Globus pallidus (tissue), 1 donor: Measurements from ENCODE around the gene ITSN1.
"Not testable (repeated sequence)": the region's sequence is repeated elsewhere in the genome, so short reads cannot be mapped to it uniquely, and the experiment has no call there.

Experiments used
- DNase-seq: peaks from one replicate; pipeline ENCODE4 v3.0.0-alpha.2; 2015; ENCODE audit warnings: low spot score

Gene ITSN1

GRCh38 chr21:33642027-33642895, at the start of gene ITSN1:
TSS of gene ITSN1 (plus strand) at chr21:33642501. CDS start at chr21:33718829, 76,328 bp downstream.
- peak; percentile 100 for DNase-seq

- DNase-seq: no peak
These were observed 44.2 kb upstream of the ITSN1 start for GRCh38 chr21:33598051-33598450.

GRCh38 chr21:33608559-33608958, 33.7 kb upstream of the ITSN1 start:
- peak; percentile 3 for DNase-seq

GRCh38 chr21:33611006-33611744, 31.1 kb upstream of the ITSN1 start:
- no peak for DNase-seq

- not testable (repeated sequence) for DNase-seq
These were observed 24.7 kb upstream of the ITSN1 start for GRCh38 chr21:33617565-33617964.

GRCh38 chr21:33618407-33618806, 23.9 kb upstream of the ITSN1 start:
- DNase-seq: no peak

GRCh38 chr21:33619726-33620125, 22.6 kb upstream of the ITSN1 start:
- DNase-seq: no peak

- no peak for DNase-seq
These were observed 20.0 kb upstream of the ITSN1 start for GRCh38 chr21:33622253-33622652.

- not testable (repeated sequence) for DNase-seq
These were observed 16.1 kb upstream of the ITSN1 start for GRCh38 chr21:33626151-33626550.

- DNase-seq: no peak
These were observed 8.0 kb upstream of the ITSN1 start for GRCh38 chr21:33634254-33634653.

GRCh38 chr21:33640697-33641351, 1.5 kb upstream of the ITSN1 start:
- DNase-seq: no peak

GRCh38 chr21:33641352-33642026, 812 bp upstream of the ITSN1 start, which contains the start of gene CRYZL1:
TSS of gene CRYZL1 (minus strand) at chr21:33641741. CDS start at chr21:33631551, 10,190 bp downstream.
- peak; percentile 100 for DNase-seq

- DNase-seq: peak; percentile 16
These were observed 776 bp downstream of the ITSN1 start for GRCh38 chr21:33642896-33643657.

- no peak for DNase-seq
These were observed 1.5 kb downstream of the ITSN1 start for GRCh38 chr21:33643658-33644311.

GRCh38 chr21:33644383-33645074, 2.2 kb downstream of the ITSN1 start:
- DNase-seq: no peak

- DNase-seq: no peak
These were observed 3.4 kb downstream of the ITSN1 start for GRCh38 chr21:33645730-33646129.

GRCh38 chr21:33647587-33647986, 5.3 kb downstream of the ITSN1 start:
- DNase-seq: no peak

GRCh38 chr21:33648555-33648954, 6.3 kb downstream of the ITSN1 start:
- DNase-seq: no peak

- DNase-seq: no peak
These were observed 7.9 kb downstream of the ITSN1 start for GRCh38 chr21:33650230-33650629.

GRCh38 chr21:33650929-33651509, 8.7 kb downstream of the ITSN1 start:
- DNase-seq: no peak
